Ovary (tissue), 9 donors: Measurements from ENCODE around the gene SLC24A1. TPM values are rescaled to one million over a fixed set of nuclear protein-coding genes. Genes with fewer than 3 reads are reported as not detected.

Experiments
- DNase-seq, 5 donors: peaks; one replicate each; pipeline ENCODE4 v3.0.0-alpha.2; 2019 to 2020
- H3K27ac ChIP-seq, 2 donors: fragments of 200-600 bp; one replicate each; pipeline versions ENCODE4 v1.5.1 to v1.8.0; 2019 to 2022
- H3K27me3 ChIP-seq: fragments of 200-600 bp; one replicate; pipeline ENCODE4 v1.8.0; 2022
- H3K36me3 ChIP-seq: fragments of 200-600 bp; sonication (generic); one replicate; pipeline ENCODE4 v1.5.1; 2019
- H3K4me1 ChIP-seq: one replicate; pipeline ENCODE4 v1.8.1; 2013; ENCODE audit warnings: mild to moderate bottlenecking, moderate library complexity; ENCODE audit not compliant: insufficient read depth
- H3K4me3 ChIP-seq: fragments of 200-600 bp; sonication (generic); one replicate; pipeline ENCODE4 v1.5.1; 2017
- H3K9me3 ChIP-seq, 2 donors: fragments of 200-600 bp in 1 of 2; sonication (generic) in 1 of 2; one replicate each; pipeline versions ENCODE4 v1.5.1 to v1.8.1; 2013 to 2019; ENCODE audit warnings: mild to moderate bottlenecking in 1 of 2, moderate library complexity in 1 of 2
- EP300 ChIP-seq: sonication (generic); formaldehyde crosslinking; IDR thresholded peaks from one replicate; pipeline ENCODE4 v1.6.1; 2017; ENCODE audit warnings: antibody characterized with exemption
- POLR2A ChIP-seq: fragments of 450-650 bp; IDR thresholded peaks from one replicate; pipeline ENCODE4 v1.6.1; 2017; ENCODE audit warnings: antibody characterized with exemption, mild to moderate bottlenecking, moderate library complexity
- WGBS, 3 donors: extraction: QIAGEN DNeasy Blood & Tissue Kit in 1 of 3; methylation state at CpG; one replicate each; pipeline versions ENCODE4 v1.1.5 to v1.1.7; 2013 to 2017; 5-methylcytosine and 5-hydroxymethylcytosine counted together
- intact Hi-C, 4 donors: fragments of 100-400 bp; cut with DNase I; formaldehyde crosslinking; loops; one replicate each; pipeline versions ENCODE4 v1.11.0 to v1.15.1; 2022 to 2023
- polyA plus RNA-seq, 2 donors: library from polyadenylated mRNA; stranded (reverse); fragments of 200-250 nt in 1 of 2; fragments of 350-450 nt in 1 of 2; fragmentation: Illumina TruSeq in 1 of 2; extraction: RNeasy Lipid Tissue Mini Kit (QIAGEN cat#74804) in 1 of 2; gene quantifications; one replicate each; pipeline ENCODE4 v1.2.3, GENCODE V29; 2013 to 2014
- total RNA-seq, 7 donors: library from RNA; depleted of rRNA in 2 of 7; stranded (reverse); fragments of >200 nt in 2 of 7; fragmentation: NEBNext Ultra II Directional in 3 of 7; extraction: Animal tissue kit (Norgen Biotek cat#: 25700) in 3 of 7; gene quantifications; one replicate each; pipeline versions ENCODE4 v1.1.0 to v1.2.4, GENCODE V29; 2016 to 2023
- TF ChIP-seq, protein P1 (sequence below), 3 donors: fragments of 450-650 bp in 2 of 3; fragments of 200-600 bp in 1 of 3; IDR thresholded peaks; one replicate each; pipeline versions ENCODE4 v1.5.1 to v1.8.0; 2016 to 2022; ENCODE audit warnings: antibody characterized with exemption in 3 of 3, mild to moderate bottlenecking in 1 of 3
- donor health status: DM: no; HTN: no; CAD: no; lungs with moderate emphysema.
- donor health status: DM: no; HTN: no; CAD: no.
- donor health status: Bipolar disorder and iron deficiency.
- donor health status: DM: yes; HTN: yes; CAD: no.
- donor health status: DM: no; HTN: no; CAD: no.
- donor health status: DM: yes; HTN: yes; CAD: no.

The SLC24A1 gene
- total and polyA plus RNA-seq, 9 donors: 4.5 to 17.4 (median 11.3) TPM

DNA sequence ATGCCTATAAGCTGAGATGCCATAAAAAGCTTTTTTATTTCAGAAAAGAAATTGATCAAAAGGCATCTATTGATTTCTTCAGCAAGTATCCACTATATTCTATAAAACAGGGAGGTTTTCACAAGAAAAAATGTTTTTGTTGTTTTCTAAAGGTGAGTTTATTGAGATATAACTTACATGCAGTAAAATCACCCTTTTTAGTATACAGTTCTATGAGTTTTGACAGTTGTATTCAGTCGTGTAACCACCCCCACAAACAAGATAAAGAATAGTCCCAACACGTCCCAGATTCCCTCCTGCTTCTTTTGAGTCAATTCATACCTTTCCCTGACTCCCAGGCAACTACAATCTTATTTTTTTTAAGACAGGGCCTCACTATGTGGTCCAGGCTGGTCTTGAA, 18.6 kb upstream of the SLC24A1 start:
- DNase-seq: no peak
- no peak overlapping the region for H3K27ac ChIP-seq
- WGBS, 3 donors: 44 to 49% (median 47%) methylated on average over 2 of the region's 2 CpGs
- no peaks in the 10 kb centered on the region for H3K9me3 ChIP-seq
- H3K36me3 ChIP-seq: no peaks in the 10 kb centered on the region
- H3K4me3 ChIP-seq: no peak overlapping the region
- TF ChIP-seq POLR2A (no peak), EP300 (no peak)
- TF ChIP-seq, protein P1, sequence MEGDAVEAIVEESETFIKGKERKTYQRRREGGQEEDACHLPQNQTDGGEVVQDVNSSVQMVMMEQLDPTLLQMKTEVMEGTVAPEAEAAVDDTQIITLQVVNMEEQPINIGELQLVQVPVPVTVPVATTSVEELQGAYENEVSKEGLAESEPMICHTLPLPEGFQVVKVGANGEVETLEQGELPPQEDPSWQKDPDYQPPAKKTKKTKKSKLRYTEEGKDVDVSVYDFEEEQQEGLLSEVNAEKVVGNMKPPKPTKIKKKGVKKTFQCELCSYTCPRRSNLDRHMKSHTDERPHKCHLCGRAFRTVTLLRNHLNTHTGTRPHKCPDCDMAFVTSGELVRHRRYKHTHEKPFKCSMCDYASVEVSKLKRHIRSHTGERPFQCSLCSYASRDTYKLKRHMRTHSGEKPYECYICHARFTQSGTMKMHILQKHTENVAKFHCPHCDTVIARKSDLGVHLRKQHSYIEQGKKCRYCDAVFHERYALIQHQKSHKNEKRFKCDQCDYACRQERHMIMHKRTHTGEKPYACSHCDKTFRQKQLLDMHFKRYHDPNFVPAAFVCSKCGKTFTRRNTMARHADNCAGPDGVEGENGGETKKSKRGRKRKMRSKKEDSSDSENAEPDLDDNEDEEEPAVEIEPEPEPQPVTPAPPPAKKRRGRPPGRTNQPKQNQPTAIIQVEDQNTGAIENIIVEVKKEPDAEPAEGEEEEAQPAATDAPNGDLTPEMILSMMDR (IDR thresholded peaks at IDR 0.05): no peak
- intact Hi-C loops: no loop called here
- H3K4me1 ChIP-seq: no peaks in the 10 kb centered on the region
- no peaks in the 10 kb centered on the region for H3K27me3 ChIP-seq

DNA sequence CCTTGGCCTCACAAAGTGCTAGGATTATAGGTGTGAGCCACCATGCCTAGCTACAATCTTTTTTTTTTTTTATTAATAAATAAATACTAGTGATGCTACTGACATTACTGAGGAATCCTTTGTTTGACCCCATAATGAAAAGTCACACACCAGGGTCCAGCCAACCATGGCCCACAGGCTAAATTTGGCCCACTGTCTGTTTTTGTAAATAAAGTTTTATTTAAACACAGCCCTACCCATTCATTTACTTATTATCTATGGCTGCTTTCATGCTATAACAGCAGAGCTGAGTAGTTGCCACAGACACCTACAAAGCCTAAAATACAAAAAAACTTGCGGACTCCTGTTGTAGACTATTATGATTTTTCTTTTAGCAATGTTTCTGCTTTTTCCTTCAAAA, 18.2 kb upstream of the SLC24A1 start:
- TF ChIP-seq, protein P1 (IDR thresholded peaks at IDR 0.05): no peak
- TF ChIP-seq EP300: no peak
- TF ChIP-seq POLR2A: no peak
- Histone ChIP-seq H3K4me3 (no peak overlapping the region), H3K4me1 (no peaks in the 10 kb centered on the region), H3K9me3 (no peaks in the 10 kb centered on the region), H3K27me3 (no peaks in the 10 kb centered on the region), H3K36me3 (no peaks in the 10 kb centered on the region), H3K27ac (no peak overlapping the region)
- DNase-seq: no peak
- intact Hi-C loops: no loop called here
- 96 to 100% (median 100%) methylated on average over 1 of the region's 1 CpG for WGBS, 3 donors

DNA sequence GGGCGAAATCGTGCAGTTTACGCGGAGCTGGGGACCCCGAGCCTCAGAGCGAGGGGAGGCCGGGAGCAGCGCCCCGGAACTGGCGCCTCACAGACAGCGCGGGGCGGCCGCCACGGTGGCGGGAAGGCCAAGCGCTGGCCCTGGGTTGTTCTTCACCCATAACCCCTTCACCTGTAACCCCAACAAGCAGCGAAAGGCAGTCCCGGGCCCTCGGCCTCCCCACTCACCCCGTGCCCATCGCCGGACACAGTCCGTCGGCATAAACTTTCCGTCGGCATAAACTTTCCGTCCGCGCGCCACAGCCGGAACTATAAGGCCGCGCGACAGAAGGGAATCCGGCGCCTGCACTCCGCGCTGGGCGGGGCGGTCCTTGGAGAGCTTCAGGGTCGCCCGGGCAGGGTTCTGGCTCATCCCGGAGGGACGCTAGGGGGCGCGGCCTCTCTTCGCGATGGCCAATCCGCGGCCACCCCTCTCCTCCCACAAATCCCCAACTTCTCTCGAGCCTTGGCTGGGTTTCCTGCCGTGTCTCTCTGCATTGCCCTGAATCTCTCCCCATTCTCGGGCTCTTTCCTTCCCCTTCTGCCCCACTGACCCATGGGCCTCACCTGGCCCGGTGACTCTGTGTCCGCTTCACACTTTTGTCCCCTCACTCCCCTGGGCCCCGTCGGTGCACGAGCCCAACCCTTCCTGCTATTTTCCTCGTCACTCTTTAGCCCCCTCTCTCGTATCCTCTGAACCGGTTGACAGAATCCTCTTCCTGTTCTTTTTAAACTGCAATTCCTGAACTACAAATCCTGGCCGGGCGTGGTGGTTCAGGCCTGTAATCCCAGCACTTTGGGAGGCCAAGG, 10.6 kb upstream of the SLC24A1 start, which contains the start of gene INTS14:
Gene INTS14, minus strand, starts transcription at position 261 of the 848 bp plus-strand sequence. CDS start 3,751 bp downstream, outside the sequence.
- peak within 1 kb of the TSS; percentile 94 for H3K4me3 ChIP-seq
- peak within 1 kb of the TSS; percentile 73 to 82 for H3K27ac ChIP-seq
- H3K4me1 ChIP-seq: peaks cover 14% of the 10 kb centered on the region
- H3K9me3 ChIP-seq: no peaks in the 10 kb centered on the region
- TF ChIP-seq, protein P1 (IDR thresholded peaks at IDR 0.05): peak; percentile 61 to 77 (median 62)
- TF ChIP-seq POLR2A: peak; percentile 72
- no peak for TF ChIP-seq EP300
- DNase-seq: peak; percentile 97 to 99 (median 98)
- intact Hi-C loops: no loop called here
- H3K27me3 ChIP-seq: no peaks in the 10 kb centered on the region
- WGBS, 3 donors: 1% methylated on average over 64 of the region's 64 CpGs
- no peaks in the 10 kb centered on the region for H3K36me3 ChIP-seq

DNA sequence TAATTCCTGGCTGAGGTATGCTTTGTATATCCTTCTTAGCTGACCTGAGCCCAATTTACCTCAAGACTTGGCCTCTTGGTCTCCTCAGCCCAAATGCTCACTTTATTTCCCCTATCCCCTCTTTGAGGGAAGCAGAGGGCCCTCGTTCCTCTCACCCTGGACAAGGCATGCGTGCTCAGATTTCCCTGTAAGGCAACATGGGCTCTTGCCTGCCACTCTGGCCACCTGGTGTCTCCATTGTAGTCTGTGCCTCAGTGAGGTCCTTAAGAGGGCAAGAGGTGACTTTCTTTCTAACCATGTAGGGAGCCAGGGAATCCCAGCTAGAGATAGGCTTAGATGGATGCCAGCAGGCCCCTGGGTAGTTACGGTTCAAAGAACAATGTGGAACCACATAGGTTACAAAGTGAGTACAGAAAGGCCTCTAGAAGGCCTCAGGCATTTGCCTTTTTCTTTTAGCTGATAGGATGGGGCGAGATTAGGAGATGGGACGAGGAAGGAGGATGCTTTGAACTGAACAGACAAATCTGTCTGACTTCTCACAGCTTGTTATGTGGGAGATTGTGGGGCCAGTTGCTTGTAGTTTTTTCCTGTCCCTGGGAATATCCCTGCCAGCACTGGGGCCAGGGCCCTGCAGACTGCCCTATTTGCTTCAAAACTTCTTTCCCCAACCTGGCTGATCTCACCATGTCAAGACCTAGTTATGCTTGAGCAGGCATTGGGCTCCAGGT, 9.7 kb upstream of the SLC24A1 start:
- Histone ChIP-seq H3K36me3 (no peaks in the 10 kb centered on the region), H3K4me1 (peaks cover 14% of the 10 kb centered on the region), H3K27me3 (no peaks in the 10 kb centered on the region), H3K27ac (peak overlapping the region; percentile 56 to 82), H3K4me3 (peak overlapping the region; percentile 94), H3K9me3 (no peaks in the 10 kb centered on the region)
- TF ChIP-seq EP300: no peak
- no peak for TF ChIP-seq POLR2A
- TF ChIP-seq, protein P1 (IDR thresholded peaks at IDR 0.05): no peak
- 62 to 68% (median 64%) methylated on average over 5 of the region's 5 CpGs for WGBS, 3 donors
- no peak for DNase-seq
- intact Hi-C loops: no loop called here
